Smooth muscle cell (in vitro differentiated cells): ENCODE data around the gene LIME1. TPM values are rescaled to one million over a fixed set of nuclear protein-coding genes. Genes with fewer than 3 reads are reported as not detected.
"Not testable (repeated sequence)": the region's sequence is repeated elsewhere in the genome, so short reads cannot be mapped to it uniquely, and the experiment has no call there.

ENCODE experiments used
- DNase-seq: peaks from one replicate; lab custom pipeline; 2025; ENCODE audit not compliant: unreplicated experiment; lab: John Stamatoyannopoulos, UW
- H2AFZ ChIP-seq: fragments of 200-600 bp; sonication (generic); 2 replicates; pipeline ENCODE4 v1.6.0; 2016; ENCODE audit warnings: antibody characterized with exemption, low read depth, mild to moderate bottlenecking
- H3F3A ChIP-seq: fragments of 200-600 bp; sonication (generic); 2 replicates; pipeline ENCODE4 v1.6.0; 2017; ENCODE audit warnings: antibody characterized with exemption, low read depth
- H3K27ac ChIP-seq: fragments of 200-600 bp; sonication (generic); 2 replicates; pipeline ENCODE4 v1.5.1; 2016; ENCODE audit warnings: low read depth, mild to moderate bottlenecking
- H3K27me3 ChIP-seq: fragments of 200-600 bp; sonication (generic); 2 replicates; pipeline ENCODE4 v1.6.1; 2016; ENCODE audit warnings: low read depth, mild to moderate bottlenecking
- H3K36me3 ChIP-seq: fragments of 200-600 bp; sonication (generic); 2 replicates; pipeline ENCODE4 v1.5.1; 2016; ENCODE audit warnings: low read depth
- H3K4me1 ChIP-seq: fragments of 200-600 bp; sonication (generic); 2 replicates; pipeline ENCODE4 v1.5.1; 2016; ENCODE audit warnings: low read depth
- H3K4me2 ChIP-seq: fragments of 200-600 bp; sonication (generic); 2 replicates; pipeline ENCODE4 v1.6.0; 2016; ENCODE audit warnings: mild to moderate bottlenecking
- H3K4me3 ChIP-seq: fragments of 200-600 bp; sonication (generic); 2 replicates; pipeline ENCODE4 v1.5.1; 2016; ENCODE audit warnings: mild to moderate bottlenecking
- H3K79me2 ChIP-seq: fragments of 200-600 bp; sonication (generic); 2 replicates; pipeline ENCODE4 v1.6.0; 2016; ENCODE audit warnings: low read depth, mild to moderate bottlenecking
- H3K9ac ChIP-seq: fragments of 200-600 bp; sonication (generic); 2 replicates; pipeline ENCODE4 v1.6.0; 2016; ENCODE audit warnings: low read depth
- H3K9me3 ChIP-seq: fragments of 200-600 bp; sonication (generic); replicated peaks from 2 replicates; pipeline ENCODE4 v1.5.1; 2016; ENCODE audit warnings: low read depth
- H4K20me1 ChIP-seq: fragments of 200-600 bp; sonication (generic); 2 replicates; pipeline ENCODE4 v1.6.0; 2016; ENCODE audit warnings: low read depth
- WGBS: methylation state at CpG from one replicate; pipeline ENCODE4 v1.1.7; 2016; ENCODE audit warnings: low lambda C conversion rate; 5-methylcytosine and 5-hydroxymethylcytosine counted together
- polyA plus RNA-seq: library from polyadenylated mRNA; unstranded; fragments of >200 nt; fragmentation: Nextera tagmentation; extraction: Ambion mirVana; gene quantifications from 2 replicates; pipeline ENCODE4 v1.2.1, GENCODE V29; 2016
- total RNA-seq: library from RNA; depleted of rRNA; stranded (reverse); fragments of >200 nt; gene quantifications from 2 replicates; pipeline ENCODE4 v1.2.3, GENCODE V29; 2014
- TF ChIP-seq, protein P1 (sequence below): fragments of 200-600 bp; sonication (generic); IDR thresholded peaks from 2 replicates; pipeline ENCODE4 v1.5.1; 2017; ENCODE audit warnings: borderline replicate concordance, mild to moderate bottlenecking, antibody characterized with exemption; ENCODE audit not compliant: insufficient read depth, poor library complexity, severe bottlenecking

LIME1 gene
- total and polyA plus RNA-seq, 2 experiments from 2014 or later: 6.9 to 7.2 TPM

DNA sequence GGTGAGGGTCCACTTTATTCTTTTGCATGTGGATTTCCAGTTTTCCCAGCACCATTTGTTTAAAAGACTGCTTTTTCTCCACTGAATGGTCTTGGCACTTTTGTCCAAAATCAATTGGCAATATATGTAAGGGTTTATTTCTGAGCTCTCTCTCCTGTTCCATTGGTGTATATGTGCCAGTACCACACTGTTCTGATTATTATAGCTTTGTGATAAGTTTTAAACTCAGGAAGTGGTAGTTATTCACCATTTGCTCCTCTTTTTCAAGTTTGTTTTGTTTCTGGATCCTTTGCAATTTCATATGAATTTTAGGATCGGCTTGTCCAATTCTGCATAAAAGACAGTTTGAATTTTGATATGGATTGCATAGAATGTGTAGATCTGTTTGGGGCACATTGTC, 24.3 kb upstream of the LIME1 start:
- no peak overlapping the region for H2AFZ ChIP-seq
- H3F3A ChIP-seq: no peaks in the 10 kb centered on the region
- peaks cover 8% of the 10 kb centered on the region for H3K4me1 ChIP-seq
- H3K9me3 ChIP-seq: peaks cover 9% of the 10 kb centered on the region
- WGBS: 100% methylated on average over 1 of the region's 1 CpG
- H4K20me1 ChIP-seq: peaks cover 11% of the 10 kb centered on the region
- H3K27ac ChIP-seq: no peak overlapping the region
- H3K4me3 ChIP-seq: no peak overlapping the region
- TF ChIP-seq, protein P1, sequence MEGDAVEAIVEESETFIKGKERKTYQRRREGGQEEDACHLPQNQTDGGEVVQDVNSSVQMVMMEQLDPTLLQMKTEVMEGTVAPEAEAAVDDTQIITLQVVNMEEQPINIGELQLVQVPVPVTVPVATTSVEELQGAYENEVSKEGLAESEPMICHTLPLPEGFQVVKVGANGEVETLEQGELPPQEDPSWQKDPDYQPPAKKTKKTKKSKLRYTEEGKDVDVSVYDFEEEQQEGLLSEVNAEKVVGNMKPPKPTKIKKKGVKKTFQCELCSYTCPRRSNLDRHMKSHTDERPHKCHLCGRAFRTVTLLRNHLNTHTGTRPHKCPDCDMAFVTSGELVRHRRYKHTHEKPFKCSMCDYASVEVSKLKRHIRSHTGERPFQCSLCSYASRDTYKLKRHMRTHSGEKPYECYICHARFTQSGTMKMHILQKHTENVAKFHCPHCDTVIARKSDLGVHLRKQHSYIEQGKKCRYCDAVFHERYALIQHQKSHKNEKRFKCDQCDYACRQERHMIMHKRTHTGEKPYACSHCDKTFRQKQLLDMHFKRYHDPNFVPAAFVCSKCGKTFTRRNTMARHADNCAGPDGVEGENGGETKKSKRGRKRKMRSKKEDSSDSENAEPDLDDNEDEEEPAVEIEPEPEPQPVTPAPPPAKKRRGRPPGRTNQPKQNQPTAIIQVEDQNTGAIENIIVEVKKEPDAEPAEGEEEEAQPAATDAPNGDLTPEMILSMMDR: no peak
- H3K27me3 ChIP-seq: no peaks in the 10 kb centered on the region
- H3K79me2 ChIP-seq: peaks cover 91% of the 10 kb centered on the region
- peaks cover 26% of the 10 kb centered on the region for H3K36me3 ChIP-seq
- DNase-seq: no peak
- no peak overlapping the region for H3K9ac ChIP-seq
- H3K4me2 ChIP-seq: no peak overlapping the region

DNA sequence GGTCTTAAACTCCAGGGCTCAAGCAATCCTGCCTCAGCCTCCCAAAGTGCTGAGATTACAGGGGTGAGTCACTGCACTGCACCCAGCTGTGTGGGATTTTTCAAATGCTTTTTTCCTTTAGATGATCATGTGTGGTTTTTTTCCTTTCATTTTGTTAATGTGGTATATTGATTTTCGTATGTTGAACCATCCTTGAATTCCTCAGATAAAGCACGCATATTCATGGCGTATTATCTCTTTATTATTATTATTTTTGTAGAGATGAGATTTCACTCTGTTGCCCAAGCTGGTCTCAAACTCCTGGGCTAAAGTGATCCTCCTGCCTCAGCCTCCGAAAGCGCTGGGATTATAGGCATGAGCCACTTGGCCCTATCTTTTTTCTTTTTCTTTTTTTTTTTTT, 21.6 kb upstream of the LIME1 start:
- peaks cover 92% of the 10 kb centered on the region for H3K79me2 ChIP-seq
- no peak for DNase-seq
- no peaks in the 10 kb centered on the region for H3K27me3 ChIP-seq
- 98% methylated on average over 5 of the region's 5 CpGs for WGBS
- no peak overlapping the region for H3K9ac ChIP-seq
- H4K20me1 ChIP-seq: no peaks in the 10 kb centered on the region
- TF ChIP-seq, protein P1: no peak
- peaks cover 9% of the 10 kb centered on the region for H3K9me3 ChIP-seq
- no peaks in the 10 kb centered on the region for H3F3A ChIP-seq
- no peak overlapping the region for H3K4me2 ChIP-seq
- no peak overlapping the region for H3K4me3 ChIP-seq
- no peak overlapping the region for H2AFZ ChIP-seq
- H3K36me3 ChIP-seq: peaks cover 37% of the 10 kb centered on the region
- no peak overlapping the region for H3K27ac ChIP-seq
- no peaks in the 10 kb centered on the region for H3K4me1 ChIP-seq

DNA sequence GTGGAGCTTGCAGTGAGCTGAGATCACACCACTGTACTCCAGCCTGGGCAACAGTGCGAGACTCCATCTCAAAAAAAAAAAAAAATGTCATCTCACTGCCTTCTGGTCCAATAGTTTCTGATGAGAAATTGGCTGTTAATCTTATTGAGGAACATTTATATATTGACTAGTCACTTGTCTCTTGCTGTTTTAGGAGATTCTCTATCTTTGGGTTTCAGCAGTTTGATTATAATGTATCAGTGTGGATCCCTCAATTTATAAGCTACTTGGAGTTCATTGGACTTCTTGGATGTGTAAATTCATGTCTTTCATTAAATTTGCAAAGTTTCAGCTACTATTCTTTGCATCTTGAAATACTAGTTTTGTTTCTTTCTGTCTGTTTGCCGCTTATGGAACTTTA, 17.5 kb upstream of the LIME1 start:
- no peaks in the 10 kb centered on the region for H3K4me1 ChIP-seq

DNA sequence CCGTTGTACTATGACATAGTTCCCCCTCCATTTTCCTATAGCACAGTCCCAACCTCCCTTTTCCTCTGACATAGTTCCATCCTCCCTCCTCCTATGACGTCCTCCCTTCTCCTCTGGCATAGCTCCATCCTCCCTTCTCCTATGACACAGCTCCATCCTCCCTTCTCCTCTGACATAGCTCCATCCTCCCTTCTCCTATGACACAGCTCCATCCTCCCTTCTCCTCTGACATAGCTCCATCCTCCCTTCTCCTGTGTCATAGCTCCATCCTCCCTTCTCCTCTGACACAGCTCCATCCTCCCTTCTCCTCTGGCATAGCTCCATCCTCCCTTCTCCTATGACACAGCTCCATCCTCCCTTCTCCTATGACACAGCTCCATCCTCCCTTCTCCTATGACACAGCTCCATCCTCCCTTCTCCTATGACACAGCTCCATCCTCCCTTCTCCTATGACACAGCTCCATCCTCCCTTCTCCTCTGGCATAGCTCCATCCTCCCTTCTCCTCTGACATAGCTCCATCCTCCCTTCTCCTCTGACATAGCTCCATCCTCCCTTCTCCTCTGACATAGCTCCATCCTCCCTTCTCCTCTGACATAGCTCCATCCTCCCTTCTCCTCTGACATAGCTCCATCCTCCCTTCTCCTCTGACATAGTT, 13.4 kb upstream of the LIME1 start:
- H3K4me1 ChIP-seq, H3K36me3 ChIP-seq, H3K4me3 ChIP-seq, H3K9ac ChIP-seq, H3K4me2 ChIP-seq, H3F3A ChIP-seq, H3K9me3 ChIP-seq, H3K27ac ChIP-seq, H3K27me3 ChIP-seq, DNase-seq, H2AFZ ChIP-seq: not testable (repeated sequence)
- WGBS: 94% methylated on average over 2 of the region's 2 CpGs
- peaks cover 13% of the 10 kb centered on the region for H4K20me1 ChIP-seq
- peaks cover 64% of the 10 kb centered on the region for H3K79me2 ChIP-seq

More for the DNA sequence above, 17.5 kb upstream of the LIME1 start:
- no peaks in the 10 kb centered on the region for H3K9me3 ChIP-seq
- H3K27me3 ChIP-seq: no peaks in the 10 kb centered on the region
- WGBS: 100% methylated on average over 2 of the region's 2 CpGs
- no peak for DNase-seq
- peaks cover 21% of the 10 kb centered on the region for H3K36me3 ChIP-seq
- no peak overlapping the region for H3K27ac ChIP-seq
- H3F3A ChIP-seq: no peaks in the 10 kb centered on the region
- TF ChIP-seq, protein P1: no peak
- no peak overlapping the region for H3K4me3 ChIP-seq
- H3K4me2 ChIP-seq: no peak overlapping the region
- H4K20me1 ChIP-seq: peaks cover 9% of the 10 kb centered on the region
- H2AFZ ChIP-seq: no peak overlapping the region
- peaks cover 78% of the 10 kb centered on the region for H3K79me2 ChIP-seq
- no peak overlapping the region for H3K9ac ChIP-seq

DNA sequence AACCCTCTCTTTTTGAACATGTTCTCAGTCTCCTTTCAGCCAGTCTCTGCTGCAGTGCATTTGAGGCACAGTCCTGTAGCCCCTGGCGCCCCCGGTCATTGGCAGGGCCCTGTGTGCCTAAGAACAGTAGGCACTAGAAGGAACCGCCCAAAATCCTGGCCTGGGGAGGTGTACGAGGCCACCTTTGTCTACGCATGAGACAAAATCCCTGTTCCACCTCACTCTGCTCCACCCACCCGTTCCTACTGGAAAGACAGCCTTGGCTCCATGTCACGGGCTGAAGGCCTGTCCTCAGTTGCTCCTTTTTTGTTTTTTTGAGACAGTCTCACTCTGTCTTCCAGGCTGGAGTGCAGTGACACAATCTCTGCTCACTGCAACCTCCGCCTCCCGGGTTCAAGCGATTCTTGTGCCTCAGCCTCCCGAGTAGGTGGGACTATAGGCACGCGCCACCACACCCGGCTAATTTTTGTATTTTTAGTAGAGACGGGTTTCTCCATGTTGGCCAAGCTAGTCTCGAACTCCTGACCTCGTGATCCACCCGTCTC, 6.2 kb upstream of the LIME1 start:
- not testable (repeated sequence) for H3K4me2 ChIP-seq, H2AFZ ChIP-seq, H3K9ac ChIP-seq, H3K9me3 ChIP-seq, H3K27me3 ChIP-seq, H3F3A ChIP-seq, DNase-seq, H3K27ac ChIP-seq, H3K36me3 ChIP-seq, H3K4me3 ChIP-seq, H3K4me1 ChIP-seq
- peaks cover 38% of the 10 kb centered on the region for H3K79me2 ChIP-seq
- H4K20me1 ChIP-seq: peaks cover 61% of the 10 kb centered on the region
- WGBS: 98% methylated on average over 18 of the region's 18 CpGs
